Natural killer cell (primary cell): Measurements from ENCODE around the gene TBC1D8B. TPM values are rescaled to one million over a fixed set of nuclear protein-coding genes. Genes with fewer than 3 reads are reported as not detected.

Experiments
- ATAC-seq, 3 donors: fragments of 150-1000 bp in 2 of 3; fragments of 200-7000 bp in 1 of 3; cut with Tn5 transposase; 1 replicate in 1 of 3; 2 replicates in 2 of 3; pipeline ENCODE4 v1.10.0; 2021; ENCODE audit warnings: mild to moderate bottlenecking in 2 of 3, moderate library complexity in 2 of 3
- DNase-seq, 2 donors: peaks; one replicate each; pipeline versions ENCODE4 v3.0.0 to v3.0.0-alpha.2; 2013 to 2021; ENCODE audit warnings: mixed read lengths in 1 of 2
- H3K27ac ChIP-seq: one replicate; pipeline ENCODE4 v1.5.1; 2013; ENCODE audit warnings: mild to moderate bottlenecking, low read length
- H3K27me3 ChIP-seq: one replicate; pipeline ENCODE4 v1.6.1; 2013; ENCODE audit warnings: low read length; ENCODE audit not compliant: control insufficient read depth, insufficient read depth
- H3K36me3 ChIP-seq: one replicate; pipeline ENCODE4 v1.6.1; 2013; ENCODE audit warnings: low read length; ENCODE audit not compliant: control insufficient read depth, insufficient read depth
- H3K4me1 ChIP-seq: one replicate; pipeline ENCODE4 v1.6.1; 2013; ENCODE audit warnings: low read length; ENCODE audit not compliant: control insufficient read depth, insufficient read depth
- H3K4me3 ChIP-seq: one replicate; pipeline ENCODE4 v1.5.1; 2013; ENCODE audit warnings: low read length
- H3K9me3 ChIP-seq: one replicate; pipeline ENCODE4 v1.6.1; 2013; ENCODE audit warnings: low read length; ENCODE audit not compliant: control insufficient read depth, insufficient read depth
- H3K27ac Mint-ChIP-seq, 2 donors: one replicate each; pipeline ENCODE4 v1.8.0; 2022; ENCODE audit warnings: mild to moderate bottlenecking in 2 of 2, mixed read lengths in 2 of 2, moderate library complexity in 1 of 2
- H3K27me3 Mint-ChIP-seq, 2 donors: one replicate each; pipeline ENCODE4 v1.8.0; 2022; ENCODE audit warnings: low read depth in 2 of 2, mixed read lengths in 2 of 2
- H3K36me3 Mint-ChIP-seq: one replicate; pipeline ENCODE4 v1.8.0; 2022; ENCODE audit warnings: mixed read lengths
- H3K4me1 Mint-ChIP-seq, 2 donors: one replicate each; pipeline ENCODE4 v1.8.0; 2022; ENCODE audit warnings: mixed read lengths in 2 of 2
- H3K4me3 Mint-ChIP-seq: one replicate; pipeline ENCODE4 v1.8.0; 2022; ENCODE audit warnings: mild to moderate bottlenecking, moderate library complexity, mixed read lengths
- H3K9me3 Mint-ChIP-seq, 2 donors: one replicate each; pipeline ENCODE4 v1.8.0; 2022; ENCODE audit warnings: mixed read lengths in 2 of 2
- CTCF ChIP-seq: fragments of 200-600 bp; IDR thresholded peaks from one replicate; pipeline ENCODE4 v1.8.0; 2022; ENCODE audit warnings: antibody characterized with exemption
- WGBS: methylation state at CpG from one replicate; pipeline ENCODE4 v1.1.7; 2013; ENCODE audit warnings: missing lambda C conversion rate; ENCODE audit not compliant: insufficient coverage; 5-methylcytosine and 5-hydroxymethylcytosine counted together
- intact Hi-C: fragments of 100-400 bp; cut with micrococcal nuclease; formaldehyde crosslinking; loops from one replicate; pipeline ENCODE4 v1.14.2; 2022
- total RNA-seq, 4 donors: library from RNA; stranded (reverse); fragments of 120-200 nt in 1 of 4; gene quantifications; one replicate each; pipeline versions ENCODE4 v1.2.3 to v1.2.4, GENCODE V29; 2013 to 2022

Gene TBC1D8B
- total RNA-seq, 3 donors from 2014 or later (not counting 1 experiment from before 2014, with no cell fraction given), result 0.12 to 0.18 (median 0.13) TPM

DNA sequence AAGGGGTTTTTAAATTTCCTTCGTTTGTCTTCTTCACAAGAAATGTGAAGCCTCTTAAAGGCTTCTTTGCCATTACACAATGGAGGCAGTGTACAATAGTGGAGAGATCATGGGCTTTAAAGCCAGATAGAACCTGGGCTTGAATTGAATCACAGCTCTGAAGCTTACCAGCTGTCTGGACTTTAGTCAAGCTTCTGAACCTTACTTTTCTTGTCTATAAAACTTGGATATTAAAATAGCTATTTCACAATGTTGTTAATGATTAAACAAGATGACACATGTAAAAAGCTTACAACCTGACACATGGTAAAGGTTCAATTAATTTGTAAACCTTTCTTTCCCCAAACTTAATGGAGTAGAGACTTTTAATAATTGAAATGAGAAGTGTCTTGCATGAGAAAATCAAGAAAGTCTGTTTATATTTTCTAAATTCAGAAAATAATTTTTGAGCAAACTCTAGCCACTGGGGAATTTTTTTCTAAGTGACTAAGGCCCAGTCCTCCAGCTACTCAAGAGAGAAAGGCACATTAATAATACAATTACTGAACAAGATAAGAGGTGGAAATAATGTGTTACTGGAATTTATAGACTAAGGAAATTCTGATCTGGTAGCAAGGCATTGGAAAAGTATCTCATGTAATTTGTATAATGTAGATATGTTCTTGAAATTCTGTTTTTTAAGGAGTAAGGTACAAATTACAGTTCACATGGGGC lies 21.7 kb upstream of the TBC1D8B start:
- H3K4me3 Mint-ChIP-seq, result no peak overlapping the region
- intact Hi-C loops, result no loop called here
- Histone ChIP-seq H3K36me3 (no peaks in the 10 kb centered on the region), H3K9me3 (no peaks in the 10 kb centered on the region), H3K4me3 (no peak overlapping the region), H3K27me3 (no peaks in the 10 kb centered on the region), H3K27ac (no peak overlapping the region), H3K4me1 (no peaks in the 10 kb centered on the region)
- DNase-seq, result no peak
- WGBS, result no CpG with 5 or more reads among the region's 1 CpG
- H3K27me3 Mint-ChIP-seq, result peaks cover 3 to 48% of the 10 kb centered on the region in 2 donors
- H3K27ac Mint-ChIP-seq, result no peak overlapping the region
- H3K36me3 Mint-ChIP-seq, result no peaks in the 10 kb centered on the region
- ATAC-seq, result no peak
- TF ChIP-seq CTCF, result no peak
- H3K4me1 Mint-ChIP-seq, result no peaks in the 10 kb centered on the region
- peaks cover 0 to 2% of the 10 kb centered on the region in 2 donors for H3K9me3 Mint-ChIP-seq

DNA sequence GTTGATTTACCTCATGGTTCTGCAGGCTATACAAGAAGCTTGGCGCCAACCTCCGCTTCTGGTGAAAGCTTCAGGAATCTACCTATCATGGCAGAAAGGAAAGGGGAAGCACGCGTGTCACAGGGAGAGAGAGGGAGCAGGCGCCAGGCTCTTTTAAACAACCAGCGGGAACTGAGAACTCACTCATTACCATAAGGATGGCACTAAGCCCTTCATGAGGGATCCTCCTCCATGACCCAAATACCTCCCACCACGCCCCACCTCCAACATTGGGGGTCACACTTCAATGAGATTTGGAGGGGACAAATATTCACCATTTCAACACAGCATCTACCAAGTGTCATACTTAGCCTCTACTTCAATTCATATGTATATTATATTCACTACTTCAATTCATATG lies 18.8 kb upstream of the TBC1D8B start:
- H3K9me3 ChIP-seq, result no peaks in the 10 kb centered on the region
- peaks cover 0 to 2% of the 10 kb centered on the region in 2 donors for H3K9me3 Mint-ChIP-seq
- DNase-seq, result no peak
- no peaks in the 10 kb centered on the region for H3K36me3 ChIP-seq
- no peak for TF ChIP-seq CTCF
- H3K4me3 ChIP-seq, result no peak overlapping the region
- peaks cover 3 to 51% of the 10 kb centered on the region in 2 donors for H3K27me3 Mint-ChIP-seq
- H3K4me1 ChIP-seq, result no peaks in the 10 kb centered on the region
- 80% methylated on average over 2 of the region's 7 CpGs for WGBS
- intact Hi-C loops, result no loop called here
- no peak overlapping the region for H3K27ac ChIP-seq
- H3K36me3 Mint-ChIP-seq, result no peaks in the 10 kb centered on the region
- H3K4me3 Mint-ChIP-seq, result no peak overlapping the region
- H3K27me3 ChIP-seq, result no peaks in the 10 kb centered on the region
- H3K27ac Mint-ChIP-seq, result no peak overlapping the region
- no peak for ATAC-seq
- H3K4me1 Mint-ChIP-seq, result no peaks in the 10 kb centered on the region

- no peaks in the 10 kb centered on the region for H3K36me3 Mint-ChIP-seq
- no peaks in the 10 kb centered on the region for H3K4me1 ChIP-seq
- no peak overlapping the region for H3K4me3 Mint-ChIP-seq
- no peak for ATAC-seq
- H3K4me1 Mint-ChIP-seq, result no peaks in the 10 kb centered on the region
- TF ChIP-seq CTCF, result no peak
- H3K27me3 Mint-ChIP-seq, result peaks cover 0 to 4% of the 10 kb centered on the region in 2 donors
- intact Hi-C loops, result loop anchor here (10.0 kb wide), 1 partner anchor 307 kb away; no protein-coding TSS in a partner anchor
- H3K9me3 Mint-ChIP-seq, result no peaks in the 10 kb centered on the region
- H3K4me3 ChIP-seq, result no peak overlapping the region
- no CpG with 5 or more reads among the region's 1 CpG for WGBS
- no peak overlapping the region for H3K27ac Mint-ChIP-seq
- DNase-seq, result peak in 1 of 2 donors; percentile 26
- H3K27ac ChIP-seq, result no peak overlapping the region
- H3K36me3 ChIP-seq, result no peaks in the 10 kb centered on the region
- no peaks in the 10 kb centered on the region for H3K9me3 ChIP-seq
- no peaks in the 10 kb centered on the region for H3K27me3 ChIP-seq
Observed at GRCh38 chrX:106791495-106791894, 11.0 kb upstream of the TBC1D8B start.

DNA sequence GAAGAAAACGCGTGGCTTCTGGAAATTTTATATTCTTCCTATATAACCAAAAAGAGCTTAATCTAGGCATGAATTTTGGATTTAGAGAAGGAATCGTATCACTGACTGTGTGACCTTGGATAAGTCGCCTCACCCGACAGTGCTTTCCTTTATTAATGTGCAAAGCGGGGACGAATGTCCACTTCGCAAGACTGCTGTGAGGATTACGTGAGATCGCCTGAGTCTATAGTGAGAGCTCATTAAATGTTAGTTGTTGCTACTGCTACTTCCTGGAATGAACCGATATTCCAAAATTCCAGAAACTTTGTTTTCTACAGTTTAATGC lies 448 bp upstream of the TBC1D8B start:
- Mint-ChIP-seq H3K4me3 (no peak overlapping the region), H3K4me1 (no peaks in the 10 kb centered on the region), H3K36me3 (no peaks in the 10 kb centered on the region), H3K27ac (no peak overlapping the region), H3K9me3 (no peaks in the 10 kb centered on the region), H3K27me3 (peaks cover 26 to 70% of the 10 kb centered on the region in 2 donors)
- 8% methylated on average over 9 of the region's 11 CpGs for WGBS
- Histone ChIP-seq H3K9me3 (no peaks in the 10 kb centered on the region), H3K4me1 (peaks cover 10% of the 10 kb centered on the region), H3K36me3 (no peaks in the 10 kb centered on the region), H3K4me3 (peak overlapping the region; percentile 38), H3K27me3 (peaks cover 8% of the 10 kb centered on the region), H3K27ac (no peak overlapping the region)
- intact Hi-C loops, result no loop called here
- ATAC-seq (no peak), DNase-seq (peak in 1 of 2 donors; percentile 1)
- no peak for TF ChIP-seq CTCF
